Parathyroid adenoma (tissue), 2 donors: ENCODE results near the gene VAV1.

Source experiments
- H2AFZ ChIP-seq: fragments of 300-600 bp; sonication (generic); one replicate; pipeline ENCODE4 v1.7.0; 2017; ENCODE audit warnings: antibody characterized with exemption, mild to moderate bottlenecking
- H3K27ac ChIP-seq: fragments of 300-600 bp; sonication (generic); one replicate; pipeline ENCODE4 v1.7.0; 2017
- H3K27me3 ChIP-seq: fragments of 300-600 bp; sonication (generic); one replicate; pipeline ENCODE4 v1.7.0; 2017; ENCODE audit warnings: low read length; ENCODE audit not compliant: control insufficient read depth, insufficient read depth
- H3K36me3 ChIP-seq: fragments of 300-600 bp; sonication (generic); one replicate; pipeline ENCODE4 v1.7.0; 2017; ENCODE audit warnings: low read length; ENCODE audit not compliant: control insufficient read depth, insufficient read depth
- H3K4me1 ChIP-seq: fragments of 300-600 bp; sonication (generic); one replicate; pipeline ENCODE4 v1.7.0; 2017; ENCODE audit warnings: control low read depth
- H3K4me2 ChIP-seq: fragments of 300-600 bp; sonication (generic); one replicate; pipeline ENCODE4 v1.7.0; 2017; ENCODE audit warnings: low read length
- H3K4me3 ChIP-seq: fragments of 300-600 bp; sonication (generic); one replicate; pipeline ENCODE4 v1.7.0; 2017; ENCODE audit warnings: low read depth, low read length
- H3K79me2 ChIP-seq: fragments of 300-600 bp; sonication (generic); one replicate; pipeline ENCODE4 v1.7.0; 2017; ENCODE audit warnings: control low read depth
- H3K9ac ChIP-seq: fragments of 300-600 bp; sonication (generic); one replicate; pipeline ENCODE4 v1.7.0; 2017; ENCODE audit warnings: mild to moderate bottlenecking
- H3K9me3 ChIP-seq: fragments of 300-600 bp; sonication (generic); one replicate; pipeline ENCODE4 v1.7.0; 2017; ENCODE audit warnings: low read length; ENCODE audit not compliant: control insufficient read depth
- TF ChIP-seq, protein P1 (sequence below): fragments of 300-600 bp; sonication (generic); IDR thresholded peaks from one replicate; pipeline ENCODE4 v1.7.0; 2017; ENCODE audit warnings: antibody characterized with exemption, mild to moderate bottlenecking
- donor health status: primary hyperparathyroidism.

VAV1 gene

DNA sequence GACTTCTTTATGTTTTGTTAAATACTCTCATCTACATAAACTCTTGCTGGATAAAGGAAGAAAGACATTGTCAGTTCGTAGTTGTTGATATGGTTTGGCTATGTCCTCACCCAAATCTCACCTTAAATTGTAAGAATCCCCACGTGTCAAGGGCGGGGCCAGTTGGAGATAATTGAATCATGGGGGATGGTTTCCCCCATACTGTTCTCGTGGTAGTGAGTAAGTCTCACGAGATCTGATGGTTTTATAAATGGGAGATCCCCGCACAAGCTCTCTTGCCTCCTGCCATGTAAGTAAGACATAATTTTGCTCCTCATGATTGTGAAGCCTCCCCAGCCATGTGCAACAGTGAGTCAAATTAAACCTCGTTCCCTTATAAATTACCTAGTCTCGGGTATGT, 118.4 kb downstream of the VAV1 start:
- H3K79me2 ChIP-seq: no peaks in the 10 kb centered on the region
- no peak overlapping the region for H2AFZ ChIP-seq
- no peak overlapping the region for H3K4me3 ChIP-seq
- TF ChIP-seq, protein P1, sequence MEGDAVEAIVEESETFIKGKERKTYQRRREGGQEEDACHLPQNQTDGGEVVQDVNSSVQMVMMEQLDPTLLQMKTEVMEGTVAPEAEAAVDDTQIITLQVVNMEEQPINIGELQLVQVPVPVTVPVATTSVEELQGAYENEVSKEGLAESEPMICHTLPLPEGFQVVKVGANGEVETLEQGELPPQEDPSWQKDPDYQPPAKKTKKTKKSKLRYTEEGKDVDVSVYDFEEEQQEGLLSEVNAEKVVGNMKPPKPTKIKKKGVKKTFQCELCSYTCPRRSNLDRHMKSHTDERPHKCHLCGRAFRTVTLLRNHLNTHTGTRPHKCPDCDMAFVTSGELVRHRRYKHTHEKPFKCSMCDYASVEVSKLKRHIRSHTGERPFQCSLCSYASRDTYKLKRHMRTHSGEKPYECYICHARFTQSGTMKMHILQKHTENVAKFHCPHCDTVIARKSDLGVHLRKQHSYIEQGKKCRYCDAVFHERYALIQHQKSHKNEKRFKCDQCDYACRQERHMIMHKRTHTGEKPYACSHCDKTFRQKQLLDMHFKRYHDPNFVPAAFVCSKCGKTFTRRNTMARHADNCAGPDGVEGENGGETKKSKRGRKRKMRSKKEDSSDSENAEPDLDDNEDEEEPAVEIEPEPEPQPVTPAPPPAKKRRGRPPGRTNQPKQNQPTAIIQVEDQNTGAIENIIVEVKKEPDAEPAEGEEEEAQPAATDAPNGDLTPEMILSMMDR: no peak
- H3K4me2 ChIP-seq: no peak overlapping the region
- H3K4me1 ChIP-seq: no peaks in the 10 kb centered on the region
- no peak overlapping the region for H3K27ac ChIP-seq
- no peaks in the 10 kb centered on the region for H3K9me3 ChIP-seq
- H3K27me3 ChIP-seq: no peaks in the 10 kb centered on the region
- no peak overlapping the region for H3K9ac ChIP-seq
- H3K36me3 ChIP-seq: no peaks in the 10 kb centered on the region

DNA sequence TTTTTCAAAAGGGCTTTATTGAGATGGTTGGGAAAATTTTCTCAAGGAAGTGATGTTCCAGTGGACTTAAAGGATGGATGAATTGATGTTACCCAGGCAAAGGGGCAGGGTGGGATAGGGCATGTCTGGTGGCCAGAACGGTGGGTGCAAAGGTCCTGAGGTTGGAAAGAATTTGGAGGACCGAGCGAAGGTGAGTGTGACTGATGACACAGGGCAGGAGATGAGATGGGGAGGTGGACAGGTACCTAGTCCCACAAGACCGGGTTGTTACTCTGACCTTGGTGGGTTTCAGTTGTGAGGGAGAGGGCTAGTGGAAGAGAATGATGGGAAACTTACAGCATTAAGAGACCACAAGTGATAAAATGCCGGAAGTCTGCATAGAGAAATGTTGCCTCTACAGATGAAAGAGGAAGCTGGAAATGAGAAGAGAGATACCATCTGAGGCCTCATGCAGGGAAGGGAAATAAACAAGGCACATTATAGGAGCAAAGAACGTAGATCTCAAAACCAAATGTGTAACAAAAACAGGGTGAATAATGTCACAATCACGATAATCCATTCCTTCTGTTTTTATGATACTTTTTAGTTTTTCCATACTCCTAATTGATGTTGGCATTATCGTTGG, 119.4 kb downstream of the VAV1 start:
- Histone ChIP-seq H3K4me1 (no peaks in the 10 kb centered on the region), H3K4me3 (no peak overlapping the region), H3K36me3 (no peaks in the 10 kb centered on the region), H3K9ac (no peak overlapping the region), H3K9me3 (no peaks in the 10 kb centered on the region), H3K27me3 (no peaks in the 10 kb centered on the region), H2AFZ (no peak overlapping the region), H3K79me2 (no peaks in the 10 kb centered on the region), H3K27ac (no peak overlapping the region), H3K4me2 (no peak overlapping the region)
- TF ChIP-seq, protein P1: no peak

DNA sequence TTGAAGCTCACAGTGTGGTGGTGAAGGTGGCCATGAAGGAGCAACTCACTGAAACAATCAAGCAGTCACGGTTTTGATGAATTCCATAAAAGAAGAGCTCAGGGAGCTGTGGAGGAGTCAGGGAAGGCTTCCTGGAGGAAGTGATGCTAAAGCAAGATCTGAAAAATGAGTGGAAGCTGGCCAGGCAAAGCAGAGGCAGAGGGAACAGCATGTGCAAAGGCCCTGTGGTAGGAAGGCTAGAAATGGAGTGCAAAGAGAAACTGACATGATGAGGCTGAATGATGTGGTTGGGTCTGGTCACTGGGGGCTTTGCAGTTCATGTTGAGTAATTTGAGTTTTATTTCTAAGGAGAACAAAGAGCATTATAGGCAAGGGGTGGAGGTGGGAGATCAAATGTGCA, 121.8 kb downstream of the VAV1 start:
- TF ChIP-seq, protein P1: no peak
- no peaks in the 10 kb centered on the region for H3K79me2 ChIP-seq
- H3K9ac ChIP-seq: no peak overlapping the region
- no peak overlapping the region for H2AFZ ChIP-seq
- H3K4me3 ChIP-seq: no peak overlapping the region
- H3K4me2 ChIP-seq: no peak overlapping the region
- no peaks in the 10 kb centered on the region for H3K36me3 ChIP-seq
- no peaks in the 10 kb centered on the region for H3K4me1 ChIP-seq
- no peaks in the 10 kb centered on the region for H3K9me3 ChIP-seq
- no peak overlapping the region for H3K27ac ChIP-seq
- H3K27me3 ChIP-seq: no peaks in the 10 kb centered on the region

DNA sequence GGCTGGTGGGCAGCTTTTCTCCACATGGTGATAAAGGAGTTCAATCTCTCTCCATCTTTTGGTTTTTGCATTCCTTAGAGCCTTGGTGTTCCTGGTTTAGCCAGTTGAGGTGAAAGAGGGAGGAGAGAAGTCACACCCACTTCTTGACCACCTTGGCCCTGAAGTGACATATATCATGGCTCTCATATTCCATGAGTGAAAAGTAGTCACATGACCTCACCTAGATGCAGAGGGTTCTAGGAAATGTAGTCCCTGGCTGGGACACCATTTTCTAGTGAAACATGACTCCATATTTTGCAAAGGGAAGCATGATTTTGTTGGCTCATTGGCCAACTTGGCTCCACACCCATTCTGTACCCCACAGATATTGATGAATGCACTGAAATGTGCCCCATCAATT, 130.9 kb downstream of the VAV1 start:
- TF ChIP-seq, protein P1: no peak
- no peak overlapping the region for H2AFZ ChIP-seq
- H3K27ac ChIP-seq: no peak overlapping the region
- H3K4me3 ChIP-seq: no peak overlapping the region
- no peaks in the 10 kb centered on the region for H3K79me2 ChIP-seq
- no peaks in the 10 kb centered on the region for H3K4me1 ChIP-seq
- H3K27me3 ChIP-seq: no peaks in the 10 kb centered on the region
- H3K36me3 ChIP-seq: no peaks in the 10 kb centered on the region
- H3K9me3 ChIP-seq: peaks cover 4% of the 10 kb centered on the region
- no peak overlapping the region for H3K4me2 ChIP-seq
- H3K9ac ChIP-seq: no peak overlapping the region

DNA sequence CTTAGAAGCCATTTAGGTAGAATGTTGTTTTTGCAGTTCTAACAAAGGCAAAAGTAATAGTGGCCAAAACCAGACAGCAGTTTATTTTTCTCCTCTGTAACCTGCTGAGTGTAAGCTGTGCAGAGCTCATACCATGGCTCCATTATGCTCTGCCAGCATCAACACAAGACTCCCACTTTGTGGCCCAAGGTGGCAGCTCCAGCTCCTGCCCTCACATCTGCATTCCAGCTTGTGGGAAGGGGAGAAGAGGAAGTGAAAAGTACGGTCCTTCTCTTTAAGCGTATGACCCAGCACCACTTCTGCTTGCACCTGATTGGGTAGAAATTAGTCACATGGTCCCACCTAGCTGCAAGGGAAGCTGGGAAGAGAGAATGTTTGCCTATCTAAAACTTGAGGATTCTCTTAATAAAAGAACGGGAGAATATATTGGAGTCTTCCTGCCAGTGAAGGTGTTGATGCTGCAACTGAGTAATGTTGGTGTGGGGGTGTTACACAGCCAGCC, 134.1 kb downstream of the VAV1 start:
- Histone ChIP-seq H3K36me3 (no peaks in the 10 kb centered on the region), H3K27me3 (no peaks in the 10 kb centered on the region), H3K9me3 (peaks cover under 1% of the 10 kb centered on the region), H3K4me1 (no peaks in the 10 kb centered on the region), H2AFZ (no peak overlapping the region), H3K4me2 (no peak overlapping the region), H3K27ac (no peak overlapping the region), H3K79me2 (no peaks in the 10 kb centered on the region), H3K4me3 (no peak overlapping the region), H3K9ac (no peak overlapping the region)
- TF ChIP-seq, protein P1: no peak
